Fibroblast of skin of left quadriceps (primary cell): ENCODE results near the gene ZNF286A.
"Not testable (repeated sequence)": the region's sequence is repeated elsewhere in the genome, so short reads cannot be mapped to it uniquely, and the experiment has no call there.

Experiments
- DNase-seq, 2 experiments: peaks; one replicate each; pipeline ENCODE4 v3.0.0-alpha.2; 2013; ENCODE audit warnings: low read depth in 2 of 2

Gene ZNF286A

GRCh38 chr17:15698967-15699366, 585 bp upstream of the ZNF286A start:
- DNase-seq = not testable (repeated sequence)

- not testable (repeated sequence) for DNase-seq
Measured at GRCh38 chr17:15699937-15700336, 385 bp downstream of the ZNF286A start.

- DNase-seq = not testable (repeated sequence)
Measured at GRCh38 chr17:15704239-15704638, 4.7 kb downstream of the ZNF286A start.

GRCh38 chr17:15704813-15705212, 5.3 kb downstream of the ZNF286A start:
- not testable (repeated sequence) for DNase-seq

- DNase-seq = not testable (repeated sequence)
Measured at GRCh38 chr17:15708879-15709278, 9.3 kb downstream of the ZNF286A start.

GRCh38 chr17:15716601-15717563, 17.3 kb downstream of the ZNF286A start:
- DNase-seq = not testable (repeated sequence)

- not testable (repeated sequence) for DNase-seq
Measured at GRCh38 chr17:15730535-15730934, 31.0 kb downstream of the ZNF286A start.

- not testable (repeated sequence) for DNase-seq
Measured at GRCh38 chr17:15731900-15732299, 32.3 kb downstream of the ZNF286A start, which contains the start of gene TBC1D26. Gene TBC1D26, plus strand, starts transcription at chr17:15732283. Its CDS starts 3,066 bp downstream, at chr17:15735349.

GRCh38 chr17:15733174-15733789, 33.7 kb downstream of the ZNF286A start:
- DNase-seq = not testable (repeated sequence)

- not testable (repeated sequence) for DNase-seq
Measured at GRCh38 chr17:15736578-15736977, 37.0 kb downstream of the ZNF286A start.

- DNase-seq = no peak
Measured at GRCh38 chr17:15738066-15738465, 38.5 kb downstream of the ZNF286A start.

- not testable (repeated sequence) for DNase-seq
Measured at GRCh38 chr17:15739259-15739658, 39.7 kb downstream of the ZNF286A start.

- not testable (repeated sequence) for DNase-seq
Measured at GRCh38 chr17:15740041-15740440, 40.5 kb downstream of the ZNF286A start.

- no peak for DNase-seq
Measured at GRCh38 chr17:15740570-15741120, 41.1 kb downstream of the ZNF286A start.

GRCh38 chr17:15741624-15742023, 42.1 kb downstream of the ZNF286A start:
- no peak for DNase-seq

GRCh38 chr17:15742051-15742795, 42.7 kb downstream of the ZNF286A start:
- no peak for DNase-seq

- no peak for DNase-seq
Measured at GRCh38 chr17:15742921-15743320, 43.4 kb downstream of the ZNF286A start.

- no peak for DNase-seq
Measured at GRCh38 chr17:15744074-15744676, 44.6 kb downstream of the ZNF286A start.

GRCh38 chr17:15744885-15745284, 45.3 kb downstream of the ZNF286A start:
- DNase-seq = no peak

- DNase-seq = not testable (repeated sequence)
Measured at GRCh38 chr17:15749403-15749802, 49.9 kb downstream of the ZNF286A start.
